Inferior parietal cortex (tissue), 1 donor: ENCODE measurements around the gene DNAH10.
A peak's percentile ranks its signal among the peaks of the same experiment; 100 is the strongest.
"Not testable (repeated sequence)": the region's sequence is repeated elsewhere in the genome, so short reads cannot be mapped to it uniquely, and the experiment has no call there.

Source experiments
- DNase-seq: peaks from one replicate; pipeline ENCODE4 v3.0.0-alpha.2; 2016; ENCODE audit errors: extremely low spot score

The DNAH10 gene

GRCh38 chr12:123789422-123789821 lies 27.3 kb downstream of the DNAH10 start:
- DNase-seq, result not testable (repeated sequence)

- no peak for DNase-seq
Measured at GRCh38 chr12:123790905-123791467, 28.9 kb downstream of the DNAH10 start.

GRCh38 chr12:123794027-123794426 lies 31.9 kb downstream of the DNAH10 start:
- DNase-seq, result no peak

GRCh38 chr12:123798518-123798917 lies 36.4 kb downstream of the DNAH10 start:
- no peak for DNase-seq

- no peak for DNase-seq
Measured at GRCh38 chr12:123799227-123799626, 37.1 kb downstream of the DNAH10 start.

- peak; percentile 27 for DNase-seq
Measured at GRCh38 chr12:123801573-123802178, 39.6 kb downstream of the DNAH10 start.

GRCh38 chr12:123805173-123805572 lies 43.1 kb downstream of the DNAH10 start:
- no peak for DNase-seq

- no peak for DNase-seq
Measured at GRCh38 chr12:123807002-123807401, 44.9 kb downstream of the DNAH10 start.

- no peak for DNase-seq
Measured at GRCh38 chr12:123807670-123808069, 45.6 kb downstream of the DNAH10 start.

- no peak for DNase-seq
Measured at GRCh38 chr12:123808167-123808566, 46.1 kb downstream of the DNAH10 start.

GRCh38 chr12:123813349-123813748 lies 51.2 kb downstream of the DNAH10 start:
- no peak for DNase-seq

GRCh38 chr12:123815968-123816367 lies 53.9 kb downstream of the DNAH10 start:
- DNase-seq, result peak; percentile 70

- DNase-seq, result no peak
Measured at GRCh38 chr12:123816896-123817537, 54.9 kb downstream of the DNAH10 start.

GRCh38 chr12:123822804-123823203 lies 60.7 kb downstream of the DNAH10 start:
- DNase-seq, result no peak

GRCh38 chr12:123828120-123828519 lies 66.0 kb downstream of the DNAH10 start:
- DNase-seq, result no peak

GRCh38 chr12:123828854-123829547 lies 66.9 kb downstream of the DNAH10 start:
- no peak for DNase-seq

GRCh38 chr12:123829561-123829960 lies 67.5 kb downstream of the DNAH10 start:
- no peak for DNase-seq

GRCh38 chr12:123830675-123831074 lies 68.6 kb downstream of the DNAH10 start:
- DNase-seq, result no peak

- DNase-seq, result no peak
Measured at GRCh38 chr12:123832052-123832451, 70.0 kb downstream of the DNAH10 start.

- no peak for DNase-seq
Measured at GRCh38 chr12:123833830-123834229, 71.7 kb downstream of the DNAH10 start.

GRCh38 chr12:123834845-123835244 lies 72.7 kb downstream of the DNAH10 start:
- no peak for DNase-seq

GRCh38 chr12:123836292-123836691 lies 74.2 kb downstream of the DNAH10 start:
- DNase-seq, result no peak

GRCh38 chr12:123839826-123840225 lies 77.7 kb downstream of the DNAH10 start:
- DNase-seq, result no peak
